ENCODE measurements around the gene FOLR2. TPM values are rescaled to one million over a fixed set of nuclear protein-coding genes. Genes with fewer than 3 reads are reported as not detected.

FOLR2 gene
- total RNA-seq, 3 donors from 2014 or later = 3.2 to 29.4 (median 13.8) TPM

DNA sequence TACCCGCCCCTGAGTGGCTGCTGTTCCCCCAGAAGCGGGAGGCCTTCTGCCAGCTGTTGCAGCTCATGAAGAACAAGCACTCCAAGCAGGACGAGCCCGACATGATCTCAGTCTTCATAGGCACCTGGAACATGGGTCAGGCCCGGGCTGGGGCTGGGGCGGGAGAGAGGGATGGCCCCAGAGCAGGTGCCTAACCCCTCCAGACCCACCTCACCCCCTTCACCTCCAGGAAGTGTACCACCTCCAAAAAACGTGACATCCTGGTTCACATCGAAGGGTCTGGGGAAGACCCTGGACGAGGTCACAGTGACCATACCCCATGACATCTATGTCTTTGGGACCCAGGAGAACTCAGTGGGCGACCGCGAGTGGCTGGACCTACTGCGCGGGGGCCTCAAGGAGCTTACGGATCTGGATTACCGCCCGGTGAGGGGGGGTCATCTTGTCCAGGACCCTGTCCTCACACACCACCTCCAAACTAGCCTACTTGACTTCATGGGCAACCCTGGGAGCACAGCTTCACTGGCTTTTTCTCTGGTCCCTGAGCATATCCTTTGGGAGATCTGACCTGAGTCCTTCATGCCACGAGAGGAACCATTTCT, 14.3 kb downstream of the FOLR2 start:
- ATAC-seq (no peak), DNase-seq (no peak)
- Histone ChIP-seq H3K4me3 (no peak overlapping the region), H3K4me1 (ENCODE audit: low read depth) (peaks cover under 1% of the 10 kb centered on the region), H3K9me3 (no peaks in the 10 kb centered on the region), H3K36me3 (ENCODE audit: low read depth) (peaks cover 3% of the 10 kb centered on the region)
- TF ChIP-seq, protein P1, sequence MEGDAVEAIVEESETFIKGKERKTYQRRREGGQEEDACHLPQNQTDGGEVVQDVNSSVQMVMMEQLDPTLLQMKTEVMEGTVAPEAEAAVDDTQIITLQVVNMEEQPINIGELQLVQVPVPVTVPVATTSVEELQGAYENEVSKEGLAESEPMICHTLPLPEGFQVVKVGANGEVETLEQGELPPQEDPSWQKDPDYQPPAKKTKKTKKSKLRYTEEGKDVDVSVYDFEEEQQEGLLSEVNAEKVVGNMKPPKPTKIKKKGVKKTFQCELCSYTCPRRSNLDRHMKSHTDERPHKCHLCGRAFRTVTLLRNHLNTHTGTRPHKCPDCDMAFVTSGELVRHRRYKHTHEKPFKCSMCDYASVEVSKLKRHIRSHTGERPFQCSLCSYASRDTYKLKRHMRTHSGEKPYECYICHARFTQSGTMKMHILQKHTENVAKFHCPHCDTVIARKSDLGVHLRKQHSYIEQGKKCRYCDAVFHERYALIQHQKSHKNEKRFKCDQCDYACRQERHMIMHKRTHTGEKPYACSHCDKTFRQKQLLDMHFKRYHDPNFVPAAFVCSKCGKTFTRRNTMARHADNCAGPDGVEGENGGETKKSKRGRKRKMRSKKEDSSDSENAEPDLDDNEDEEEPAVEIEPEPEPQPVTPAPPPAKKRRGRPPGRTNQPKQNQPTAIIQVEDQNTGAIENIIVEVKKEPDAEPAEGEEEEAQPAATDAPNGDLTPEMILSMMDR (IDR thresholded peaks at IDR 0.05) = no peak
- intact Hi-C loops (cut with DNase I, micrococcal nuclease) = no loop called here

DNA sequence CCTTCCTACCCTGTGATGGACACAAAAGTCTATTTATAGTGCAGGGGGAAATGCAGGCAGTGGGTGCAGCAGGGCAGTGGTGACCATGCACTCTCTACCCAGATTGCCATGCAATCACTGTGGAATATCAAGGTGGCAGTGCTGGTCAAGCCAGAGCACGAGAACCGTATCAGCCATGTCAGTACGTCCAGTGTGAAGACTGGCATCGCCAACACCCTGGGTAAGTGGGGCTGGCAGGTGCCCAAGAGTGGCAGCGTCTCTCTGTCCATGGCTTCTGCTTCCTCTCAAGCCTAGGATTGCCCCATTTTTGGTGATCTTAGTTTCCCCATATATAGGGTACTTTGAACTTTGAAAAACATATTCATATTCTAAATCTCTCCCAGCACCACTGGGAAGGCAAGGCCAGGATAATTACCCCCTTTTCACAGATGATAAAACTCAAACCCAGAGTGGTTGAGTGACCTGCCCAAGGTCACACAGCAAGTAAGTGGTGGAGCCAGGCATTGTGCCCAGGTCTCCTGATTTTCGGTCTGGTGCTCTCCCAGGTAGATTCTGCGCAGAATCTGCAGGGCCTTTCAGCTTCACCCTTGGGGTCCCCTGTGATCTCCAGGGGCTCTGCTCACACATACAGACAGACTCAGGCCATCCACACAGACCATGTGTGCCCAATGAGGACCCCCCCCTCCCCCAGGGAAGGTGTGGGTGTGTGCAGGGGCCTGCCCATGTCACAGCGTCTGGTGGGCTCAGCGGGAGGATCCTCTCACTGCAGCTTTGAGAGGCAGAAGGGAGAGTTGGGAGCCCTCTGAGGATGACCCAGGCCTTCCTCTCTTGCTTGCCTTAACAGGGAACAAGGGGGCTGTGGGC, 15.0 kb downstream of the FOLR2 start:
- H3K4me3 ChIP-seq = no peak overlapping the region
- H3K36me3 ChIP-seq (ENCODE audit: low read depth) = peaks cover 3% of the 10 kb centered on the region
- H3K4me1 ChIP-seq (ENCODE audit: low read depth) = no peaks in the 10 kb centered on the region
- TF ChIP-seq, protein P1 (IDR thresholded peaks at IDR 0.05) = no peak
- no peak for DNase-seq
- H3K9me3 ChIP-seq = no peaks in the 10 kb centered on the region
- intact Hi-C loops (cut with DNase I, micrococcal nuclease) = no loop called here
- no peak for ATAC-seq

DNA sequence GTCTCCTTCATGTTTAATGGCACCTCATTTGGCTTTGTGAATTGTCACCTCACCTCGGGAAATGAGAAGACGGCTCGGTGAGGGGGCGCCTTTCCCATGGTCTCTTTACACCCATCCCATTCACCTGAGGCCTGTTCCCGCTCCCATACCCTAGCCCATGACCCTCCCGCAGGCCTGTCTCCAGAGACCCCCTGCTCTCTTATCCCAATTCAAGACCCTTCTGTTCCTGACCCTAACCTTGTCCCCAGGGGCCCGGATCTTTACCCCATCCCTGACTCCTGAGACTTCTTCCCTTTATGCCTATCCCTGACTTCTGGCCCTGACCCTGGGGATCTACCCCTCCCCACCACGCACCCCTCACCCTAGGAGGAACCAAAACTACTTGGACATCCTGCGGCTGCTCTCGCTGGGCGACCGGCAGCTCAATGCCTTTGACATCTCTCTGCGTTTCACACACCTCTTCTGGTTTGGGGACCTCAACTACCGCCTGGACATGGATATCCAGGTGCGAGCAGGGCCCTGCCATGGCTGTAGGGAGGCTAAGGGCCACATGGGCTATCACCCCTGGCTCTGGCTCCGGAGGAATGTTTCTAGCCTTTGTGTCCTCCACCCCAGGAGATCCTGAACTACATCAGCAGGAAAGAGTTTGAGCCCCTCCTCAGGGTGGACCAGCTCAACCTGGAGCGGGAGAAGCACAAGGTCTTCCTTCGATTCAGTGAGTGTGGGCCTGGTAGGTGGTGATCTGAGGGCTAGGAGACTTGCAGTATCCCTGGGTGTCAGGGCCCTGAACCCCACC, 15.9 kb downstream of the FOLR2 start:
- no peak for ATAC-seq
- peaks cover 3% of the 10 kb centered on the region for H3K36me3 ChIP-seq (ENCODE audit: low read depth)
- peaks cover 3% of the 10 kb centered on the region for H3K4me1 ChIP-seq (ENCODE audit: low read depth)
- no peak overlapping the region for H3K4me3 ChIP-seq
- intact Hi-C loops (cut with DNase I, micrococcal nuclease) = no loop called here
- H3K9me3 ChIP-seq = no peaks in the 10 kb centered on the region
- TF ChIP-seq, protein P1 (IDR thresholded peaks at IDR 0.05) = no peak
- no peak for DNase-seq

DNA sequence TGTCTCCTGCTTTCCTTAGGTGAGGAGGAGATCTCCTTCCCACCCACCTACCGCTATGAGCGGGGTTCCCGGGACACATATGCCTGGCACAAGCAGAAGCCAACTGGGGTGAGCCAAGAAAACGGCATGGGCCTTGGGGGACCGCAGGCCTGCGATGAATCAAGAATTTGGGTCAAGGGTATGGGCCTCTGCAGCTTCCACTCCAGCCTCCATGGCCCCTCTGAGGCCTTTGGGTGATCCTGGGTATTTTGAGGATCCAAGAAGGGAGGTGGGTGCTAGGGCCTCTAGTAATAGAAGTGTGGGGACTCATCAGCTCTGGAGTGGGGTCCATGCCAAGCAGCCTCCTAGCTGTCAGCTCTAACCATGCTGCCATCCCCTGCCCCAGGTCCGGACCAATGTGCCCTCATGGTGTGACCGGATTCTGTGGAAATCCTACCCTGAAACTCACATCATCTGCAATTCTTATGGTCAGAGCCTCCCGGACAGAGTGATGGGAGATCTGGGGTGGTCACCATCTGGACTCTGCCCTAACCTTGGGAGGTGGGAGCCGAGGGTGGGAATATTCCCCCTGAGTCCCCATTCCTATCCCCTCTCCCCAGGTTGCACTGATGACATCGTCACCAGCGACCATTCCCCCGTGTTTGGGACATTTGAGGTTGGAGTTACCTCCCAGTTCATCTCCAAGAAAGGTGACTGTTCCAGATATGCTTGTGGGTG, 16.6 kb downstream of the FOLR2 start:
- no peak for ATAC-seq
- peaks cover 3% of the 10 kb centered on the region for H3K36me3 ChIP-seq (ENCODE audit: low read depth)
- TF ChIP-seq, protein P1 (IDR thresholded peaks at IDR 0.05) = no peak
- intact Hi-C loops (cut with DNase I, micrococcal nuclease) = no loop called here
- H3K4me3 ChIP-seq = no peak overlapping the region
- H3K4me1 ChIP-seq (ENCODE audit: low read depth) = peaks cover 9% of the 10 kb centered on the region
- no peak for DNase-seq
- H3K9me3 ChIP-seq = no peaks in the 10 kb centered on the region
